ENCODE data around the gene LGR6. TPM values are rescaled to one million over a fixed set of nuclear protein-coding genes. Genes with fewer than 3 reads are reported as not detected.

Gene LGR6
- total and polyA plus RNA-seq, 2 of the 8 experiments (the other 6 are each of a cell fraction or from before 2014, with no cell fraction given): 0.50 to 1.0 TPM

DNA sequence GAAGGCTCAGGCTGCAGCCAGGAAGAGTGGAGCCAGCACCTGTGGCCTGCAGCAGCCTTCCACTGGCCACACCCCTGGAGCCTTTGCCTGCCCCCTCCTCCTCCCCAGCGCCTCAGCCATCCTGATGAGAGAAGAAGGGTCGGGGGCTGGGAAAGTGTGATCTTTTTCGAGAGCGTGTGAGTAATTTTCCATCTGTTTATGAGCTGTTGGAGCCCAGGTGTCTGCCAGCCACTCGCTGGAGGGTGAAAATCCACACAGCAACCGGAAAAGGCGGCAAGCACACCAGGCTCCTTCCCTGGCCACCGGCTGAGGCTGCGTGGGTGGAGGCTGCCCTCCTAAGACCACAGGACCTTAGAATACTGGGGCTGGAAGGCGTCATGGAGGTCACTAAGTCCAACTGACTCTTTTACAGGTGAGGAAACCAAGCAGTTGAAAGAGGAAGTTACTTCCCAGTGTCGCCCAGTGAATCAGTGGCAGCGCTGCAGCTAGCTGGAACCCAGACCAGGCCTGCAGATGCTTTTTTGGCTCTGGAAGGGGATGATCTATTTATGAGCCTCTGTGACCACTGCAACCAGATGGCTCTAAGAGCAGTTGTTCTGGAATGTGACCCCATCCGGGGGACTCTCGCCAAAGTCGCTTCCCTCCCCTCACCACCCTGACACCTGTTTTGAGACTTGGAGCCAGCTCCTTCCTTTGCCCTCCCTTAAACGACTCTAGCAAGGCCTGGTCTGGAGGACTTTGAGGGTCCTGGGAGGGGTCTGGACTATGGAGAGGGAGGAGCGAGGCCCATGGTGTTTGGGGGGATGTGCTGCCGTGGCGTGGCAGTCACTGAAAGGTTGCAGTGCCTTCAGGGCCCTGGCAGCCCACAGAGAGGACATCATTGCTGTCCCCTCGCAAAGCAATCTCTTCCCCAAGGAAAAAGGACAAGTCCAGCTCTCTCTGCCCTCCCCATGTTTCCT lies 54.5 kb downstream of the LGR6 start:
- peak overlapping the region; percentile 17 for H4K91ac ChIP-seq (replicated peaks; ENCODE audit: insufficient read length, low read length)
- H2BK12ac ChIP-seq (ENCODE audit: low read depth, low read length): no peak overlapping the region
- no peak overlapping the region for H3K23ac ChIP-seq (ENCODE audit: insufficient read length)
- no peak for TF ChIP-seq TAF7 (optimal IDR thresholded peaks at IDR 0.05; ENCODE audit: borderline replicate concordance, low read depth, low read length)
- TF ChIP-seq EGR1 (IDR thresholded peaks at IDR 0.05; ENCODE audit: borderline replicate concordance, low read depth, low read length): 0 out of 2 replicates have a peak, but pooled peaks have one; percentile 15
- TF ChIP-seq RXRA (IDR thresholded peaks at IDR 0.05; ENCODE audit: insufficient read depth, low read depth, low read length): no peak
- TF ChIP-seq SIX5 (IDR thresholded peaks at IDR 0.05; ENCODE audit: low read depth, low read length): no peak
- TF ChIP-seq, protein P1, sequence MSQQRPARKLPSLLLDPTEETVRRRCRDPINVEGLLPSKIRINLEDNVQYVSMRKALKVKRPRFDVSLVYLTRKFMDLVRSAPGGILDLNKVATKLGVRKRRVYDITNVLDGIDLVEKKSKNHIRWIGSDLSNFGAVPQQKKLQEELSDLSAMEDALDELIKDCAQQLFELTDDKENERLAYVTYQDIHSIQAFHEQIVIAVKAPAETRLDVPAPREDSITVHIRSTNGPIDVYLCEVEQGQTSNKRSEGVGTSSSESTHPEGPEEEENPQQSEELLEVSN (IDR thresholded peaks at IDR 0.05): peak; percentile 33; the same call in 1 of the 2 replicates
- TF ChIP-seq, protein P2, sequence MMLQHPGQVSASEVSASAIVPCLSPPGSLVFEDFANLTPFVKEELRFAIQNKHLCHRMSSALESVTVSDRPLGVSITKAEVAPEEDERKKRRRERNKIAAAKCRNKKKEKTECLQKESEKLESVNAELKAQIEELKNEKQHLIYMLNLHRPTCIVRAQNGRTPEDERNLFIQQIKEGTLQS (IDR thresholded peaks at IDR 0.05; ENCODE audit: insufficient read depth, low read depth, low read length): no peak
- TF ChIP-seq SP1 (IDR thresholded peaks at IDR 0.05; ENCODE audit: low read depth, low read length): no peak
- no peak for TF ChIP-seq HDAC2 (IDR thresholded peaks at IDR 0.05; ENCODE audit: borderline replicate concordance in 1 of 2, low read depth in 2 of 2, low read length in 2 of 2)
- TF ChIP-seq RBBP5 (IDR thresholded peaks at IDR 0.05; ENCODE audit: borderline replicate concordance, low read depth, low read length): no peak
- H2BK20ac ChIP-seq (ENCODE audit: low read length): no peak overlapping the region
- no peaks in the 10 kb centered on the region for H3K79me2 ChIP-seq (ENCODE audit: control insufficient read depth in 1 of 2, insufficient read depth in 2 of 2, low read length in 2 of 2)
- no peak overlapping the region for H3K18ac ChIP-seq (ENCODE audit: extremely low read depth, low read length)
- DNase-seq (ENCODE audit: low read depth in 1 of 2, low spot score in 2 of 2): no peak
- no peak overlapping the region for H3K4me3 ChIP-seq (ENCODE audit: extremely low read depth in 1 of 4, insufficient read depth in 2 of 4, low read depth in 3 of 4, low read length in 4 of 4)
- H3K9me3 ChIP-seq (ENCODE audit: insufficient read depth in 2 of 2, low read depth in 1 of 2, low read length in 1 of 2): no peaks in the 10 kb centered on the region
- H3K56ac ChIP-seq (replicated peaks; ENCODE audit: insufficient read length, low read depth, low read length): no peak overlapping the region
- H2BK5ac ChIP-seq (ENCODE audit: low read depth, low read length): no peak overlapping the region
- H3K4me1 ChIP-seq (replicated peaks in 1 of 4; ENCODE audit: control insufficient read depth in 3 of 4, insufficient read depth in 4 of 4, low read length in 3 of 4): peaks cover 4 to 6% (median 5%) of the 10 kb centered on the region in 4 experiments
- ChIA-PET CTCF (ENCODE audit: partially characterized antibody) (interaction anchor here (0.6 to 17.3 kb wide), 9 partner anchors 9 to 720 kb away, joined by 3 to 249 read pairs (median 3); no protein-coding TSS in a partner anchor), POLR2A (ENCODE audit: partially characterized antibody) (no interaction called here)
- H3K27ac ChIP-seq (ENCODE audit: low read depth, low read length): no peak overlapping the region
- H2AK5ac ChIP-seq (ENCODE audit: low read depth, low read length): no peak overlapping the region
- H3K36me3 ChIP-seq (ENCODE audit: control insufficient read depth in 2 of 4, insufficient read depth in 4 of 4, low read length in 3 of 4): no peaks in the 10 kb centered on the region
- no peak overlapping the region; the same call in 1 of the 2 replicates for H4K8ac ChIP-seq (ENCODE audit: extremely low read depth, insufficient read depth, low read length)
- 71% methylated on average over 20 of the region's 20 CpGs; no CpG with 5 or more reads in 1 of the 2 experiments for WGBS, 2 experiments (ENCODE audit: extremely low coverage in 1 of 2, insufficient coverage in 1 of 2, insufficient read length in 1 of 2, insufficient replicate concordance in 2 of 2, low coverage in 1 of 2, low lambda C conversion rate in 2 of 2, missing lambda C conversion rate in 1 of 2)
- no peak overlapping the region for H3K4ac ChIP-seq (replicated peaks; ENCODE audit: insufficient read length, low read depth, low read length)
- no peak overlapping the region for H3K14ac ChIP-seq (ENCODE audit: insufficient read length)
- H3K4me2 ChIP-seq (ENCODE audit: insufficient read depth in 1 of 2, low read depth in 2 of 2, low read length in 2 of 2): no peak overlapping the region; a peak in 1 of 4 replicates
- no peak overlapping the region for H2AFZ ChIP-seq (ENCODE audit: low read length)
- no peak overlapping the region for H4K5ac ChIP-seq (ENCODE audit: insufficient read length, low read depth, low read length)
- no peaks in the 10 kb centered on the region for H4K20me1 ChIP-seq (replicated peaks in 1 of 2; ENCODE audit: control insufficient read depth in 1 of 2, insufficient read depth in 2 of 2, low read length in 2 of 2)
- H2BK15ac ChIP-seq (ENCODE audit: low read length): no peak overlapping the region; the same call in 1 of the 2 replicates
- no peak overlapping the region for H3K9ac ChIP-seq (replicated peaks in 1 of 4; ENCODE audit: extremely low read depth in 1 of 4, low read depth in 3 of 4, low read length in 3 of 4)
- H3K79me1 ChIP-seq (ENCODE audit: low read depth, low read length): no peaks in the 10 kb centered on the region
- H2BK120ac ChIP-seq (replicated peaks; ENCODE audit: low read depth, low read length): no peak overlapping the region
- H3K27me3 ChIP-seq (replicated peaks in 1 of 4; ENCODE audit: control insufficient read depth in 3 of 4, extremely low read depth in 1 of 4, insufficient read depth in 3 of 4, low read length in 3 of 4): no peaks in the 10 kb centered on the region; a peak in 2 of 7 replicates
- FAIRE-seq: no peak
- H3K23me2 ChIP-seq (ENCODE audit: low read depth, low read length): no peaks in the 10 kb centered on the region; the same call in 1 of the 2 replicates
